HepG2 (cell line): ENCODE data around the gene CYP21A2. TPM values are rescaled to one million over a fixed set of nuclear protein-coding genes. Genes with fewer than 3 reads are reported as not detected.

Experiments used
- E2F1 ChIP-seq: sonication (generic); formaldehyde crosslinking; IDR thresholded peaks from 2 replicates; pipeline ENCODE4 v1.5.0; 2020; ENCODE audit warnings: missing genetic modification reagents
- FOSL1 ChIP-seq: sonication (generic); formaldehyde crosslinking; IDR thresholded peaks from 2 replicates; pipeline ENCODE4 v1.9.0; 2021; ENCODE audit warnings: missing genetic modification reagents, borderline replicate concordance
- GFI1 ChIP-seq: sonication (generic); formaldehyde crosslinking; IDR thresholded peaks from 2 replicates; pipeline ENCODE4 v1.5.0; 2020; ENCODE audit warnings: missing genetic modification reagents, mild to moderate bottlenecking, borderline replicate concordance
- GPN1 ChIP-seq: sonication (generic); formaldehyde crosslinking; IDR thresholded peaks from 2 replicates; pipeline ENCODE4 v1.5.1; 2020; ENCODE audit warnings: missing genetic modification reagents, borderline replicate concordance
- HMG20A ChIP-seq: IDR thresholded peaks from 2 replicates; pipeline ENCODE4 v1.6.1; 2016; ENCODE audit warnings: borderline replicate concordance
- JARID2 ChIP-seq: sonication (generic); formaldehyde crosslinking; IDR thresholded peaks from 2 replicates; pipeline ENCODE4 v1.8.1; 2023; ENCODE audit warnings: missing genetic modification reagents, inconsistent platforms; ENCODE audit not compliant: insufficient replicate concordance
- MBNL3 ChIP-seq: fragments of 250-450 bp; sonication (Bioruptor Pico); conservative IDR thresholded peaks from 2 replicates; pipeline ENCODE4 v1.8.0; 2022; ENCODE audit warnings: mild to moderate bottlenecking, inconsistent platforms
- MED8 ChIP-seq: sonication (generic); formaldehyde crosslinking; IDR thresholded peaks from 2 replicates; pipeline ENCODE4 v1.8.1; 2023; ENCODE audit warnings: mild to moderate bottlenecking, missing genetic modification reagents; ENCODE audit not compliant: insufficient replicate concordance
- MEIS2 ChIP-seq: sonication (generic); formaldehyde crosslinking; IDR thresholded peaks from 2 replicates; pipeline ENCODE4 v1.9.0; 2021; ENCODE audit warnings: mild to moderate bottlenecking, missing genetic modification reagents
- MIER3 ChIP-seq: IDR thresholded peaks from 2 replicates; pipeline ENCODE4 v1.6.1; 2016; ENCODE audit warnings: missing compliant biosample characterization, borderline replicate concordance
- NFATC3 ChIP-seq: sonication (generic); formaldehyde crosslinking; IDR thresholded peaks from 2 replicates; pipeline ENCODE4 v1.5.1; 2020; ENCODE audit warnings: mild to moderate bottlenecking, missing genetic modification reagents
- NR2C2 ChIP-seq: sonication (generic); formaldehyde crosslinking; IDR thresholded peaks from 2 replicates; pipeline ENCODE4 v1.4.0; 2020; ENCODE audit warnings: missing genetic modification reagents, mild to moderate bottlenecking, moderate library complexity, borderline replicate concordance
- RFXAP ChIP-seq: sonication (generic); formaldehyde crosslinking; IDR thresholded peaks from 2 replicates; pipeline ENCODE4 v1.4.0; 2020; ENCODE audit warnings: missing genetic modification reagents, borderline replicate concordance
- RXRB ChIP-seq: IDR thresholded peaks from 2 replicates; pipeline ENCODE4 v1.6.1; 2016; ENCODE audit warnings: borderline replicate concordance, missing genetic modification reagents, missing compliant biosample characterization
- SCMH1 ChIP-seq: sonication (generic); formaldehyde crosslinking; IDR thresholded peaks from 2 replicates; pipeline ENCODE4 v1.9.0; 2021; ENCODE audit warnings: missing genetic modification reagents, mild to moderate bottlenecking, borderline replicate concordance
- SNRNP70 ChIP-seq: fragments of 200-400 bp; formaldehyde crosslinking; IDR thresholded peaks from 2 replicates; pipeline ENCODE4 v1.6.1; 2017; ENCODE audit warnings: mild to moderate bottlenecking, low read depth, low read length, moderate library complexity
- TBX2 ChIP-seq: sonication (generic); formaldehyde crosslinking; IDR thresholded peaks from 2 replicates; pipeline ENCODE4 v1.5.0; 2020; ENCODE audit warnings: missing genetic modification reagents, mild to moderate bottlenecking, borderline replicate concordance
- ZBTB20 ChIP-seq: sonication (generic); formaldehyde crosslinking; IDR thresholded peaks from 2 replicates; pipeline ENCODE4 v1.8.1; 2023; ENCODE audit warnings: missing genetic modification reagents, low read depth, mild to moderate bottlenecking, borderline replicate concordance
- ZBTB3 ChIP-seq: sonication (generic); formaldehyde crosslinking; IDR thresholded peaks from 2 replicates; pipeline ENCODE4 v1.4.0; 2020; ENCODE audit warnings: low read depth, mild to moderate bottlenecking, moderate library complexity, missing genetic modification reagents, borderline replicate concordance
- ZNF10 ChIP-seq: sonication (generic); formaldehyde crosslinking; IDR thresholded peaks from 2 replicates; pipeline ENCODE4 v1.4.0; 2020; ENCODE audit warnings: mild to moderate bottlenecking, low read depth, missing genetic modification reagents, borderline replicate concordance
- ZNF143 ChIP-seq: sonication (generic); formaldehyde crosslinking; IDR thresholded peaks from 2 replicates; pipeline ENCODE4 v1.4.0; 2020; ENCODE audit warnings: missing genetic modification reagents
- ZNF225 ChIP-seq: sonication (generic); formaldehyde crosslinking; IDR thresholded peaks from 2 replicates; pipeline ENCODE4 v1.4.0; 2020; ENCODE audit warnings: mild to moderate bottlenecking, missing genetic modification reagents
- ZNF589 ChIP-seq: sonication (generic); formaldehyde crosslinking; conservative IDR thresholded peaks from 2 replicates; pipeline ENCODE4 v1.8.0; 2022; ENCODE audit warnings: mild to moderate bottlenecking, moderate library complexity, missing genetic modification reagents
- ZNF616 ChIP-seq: sonication (generic); formaldehyde crosslinking; IDR thresholded peaks from 2 replicates; pipeline ENCODE4 v1.5.0; 2020; ENCODE audit warnings: low read depth, mild to moderate bottlenecking, missing genetic modification reagents
- ZNF660 ChIP-seq: sonication (generic); formaldehyde crosslinking; IDR thresholded peaks from 2 replicates; pipeline ENCODE4 v1.5.1; 2020; ENCODE audit warnings: mild to moderate bottlenecking, low read depth, missing genetic modification reagents, borderline replicate concordance
- ZSCAN12 ChIP-seq: sonication (generic); formaldehyde crosslinking; IDR thresholded peaks from 2 replicates; pipeline ENCODE4 v1.9.0; 2021; ENCODE audit warnings: mild to moderate bottlenecking, missing genetic modification reagents
- polyA plus RNA-seq, 8 experiments: library from polyadenylated mRNA; depleted of rRNA in 3 of 8; stranded (reverse) in 7 of 8; unstranded in 1 of 8; fragments of >200 nt; fragmentation: Illumina TruSeq in 4 of 8; extraction: Trizol in 4 of 8; gene quantifications; 2 replicates each; pipeline versions ENCODE4 v1.2.1 to v1.2.3, GENCODE V29; 2011 to 2016; ENCODE audit warnings: low read depth in 4 of 8, missing spikeins in 1 of 8, mixed read lengths in 1 of 8; ENCODE audit not compliant: insufficient read depth in 1 of 8
- total RNA-seq, 5 experiments: library from RNA; depleted of rRNA; stranded (reverse); fragments of >200 nt; fragmentation: Illumina TruSeq; extraction: Trizol; gene quantifications; 2 replicates each; pipeline ENCODE4 v1.2.3, GENCODE V29; 2016; ENCODE audit warnings: low read depth in 1 of 5
- TF ChIP-seq, protein P1 (sequence below): sonication (generic); formaldehyde crosslinking; IDR thresholded peaks from 2 replicates; pipeline ENCODE4 v1.8.1; 2023; ENCODE audit warnings: mild to moderate bottlenecking, missing genetic modification reagents, borderline replicate concordance
- TF ChIP-seq, protein P2 (sequence below): fragments of 450-650 bp; IDR thresholded peaks from 2 replicates; pipeline ENCODE4 v1.6.1; 2017

Gene CYP21A2
- total and polyA plus RNA-seq, 2 of the 13 experiments (the other 11 are each of a cell fraction or from before 2014, with no cell fraction given), result 1.5 to 6.3 TPM

- peak; percentile 53; the same call in 1 of the 2 replicates for TF ChIP-seq RFXAP
- no peak for TF ChIP-seq GFI1 (CRISPR knock-in tag)
- 0 out of 2 replicates have a peak, but pooled peaks have one; percentile 36 for TF ChIP-seq ZNF225 (CRISPR knock-in tag)
- no peak for TF ChIP-seq NR2C2 (CRISPR knock-in tag)
- no peak for TF ChIP-seq ZNF143 (CRISPR knock-in tag)
- TF ChIP-seq ZNF589 (CRISPR knock-in tag), result no peak
- no peak for TF ChIP-seq ZNF616
- no peak for TF ChIP-seq ZNF10 (CRISPR knock-in tag)
- no peak for TF ChIP-seq HMG20A (CRISPR knock-in tag)
- peak; percentile 49; the same call in 1 of the 2 replicates for TF ChIP-seq MEIS2 (CRISPR knock-in tag)
- no peak for TF ChIP-seq ZBTB20 (CRISPR knock-in tag)
- no peak for TF ChIP-seq SCMH1
- TF ChIP-seq NFATC3, result no peak
- no peak for TF ChIP-seq FOSL1
- no peak for TF ChIP-seq ZBTB3 (CRISPR knock-in tag)
- TF ChIP-seq RXRB (CRISPR knock-in tag), result peak; percentile 49; the same call in 1 of the 2 replicates
- TF ChIP-seq, protein P1, sequence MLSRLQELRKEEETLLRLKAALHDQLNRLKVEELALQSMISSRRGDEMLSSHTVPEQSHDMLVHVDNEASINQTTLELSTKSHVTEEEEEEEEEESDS (CRISPR knock-in tag), result no peak
- TF ChIP-seq, protein P2, sequence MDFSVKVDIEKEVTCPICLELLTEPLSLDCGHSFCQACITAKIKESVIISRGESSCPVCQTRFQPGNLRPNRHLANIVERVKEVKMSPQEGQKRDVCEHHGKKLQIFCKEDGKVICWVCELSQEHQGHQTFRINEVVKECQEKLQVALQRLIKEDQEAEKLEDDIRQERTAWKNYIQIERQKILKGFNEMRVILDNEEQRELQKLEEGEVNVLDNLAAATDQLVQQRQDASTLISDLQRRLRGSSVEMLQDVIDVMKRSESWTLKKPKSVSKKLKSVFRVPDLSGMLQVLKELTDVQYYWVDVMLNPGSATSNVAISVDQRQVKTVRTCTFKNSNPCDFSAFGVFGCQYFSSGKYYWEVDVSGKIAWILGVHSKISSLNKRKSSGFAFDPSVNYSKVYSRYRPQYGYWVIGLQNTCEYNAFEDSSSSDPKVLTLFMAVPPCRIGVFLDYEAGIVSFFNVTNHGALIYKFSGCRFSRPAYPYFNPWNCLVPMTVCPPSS, result no peak
- TF ChIP-seq E2F1, result no peak
- no peak for TF ChIP-seq SNRNP70
- TF ChIP-seq MED8 (CRISPR knock-in tag), result no peak
- TF ChIP-seq ZNF660 (CRISPR knock-in tag), result no peak
- TF ChIP-seq GPN1, result no peak
- no peak for TF ChIP-seq JARID2 (CRISPR knock-in tag)
- TF ChIP-seq ZSCAN12 (CRISPR knock-in tag), result no peak
- no peak for TF ChIP-seq TBX2
- TF ChIP-seq MIER3 (CRISPR knock-in tag), result peak; percentile 46; the same call in 1 of the 2 replicates
- no peak for TF ChIP-seq MBNL3 (CRISPR knock-in tag)
Measured at GRCh38 chr6:32087574-32088486, 49.6 kb downstream of the CYP21A2 start (continued).
